GM19328 (cell line): Measurements from ENCODE around the gene OR1J2.
"Not testable (repeated sequence)": the region's sequence is repeated elsewhere in the genome, so short reads cannot be mapped to it uniquely, and the experiment has no call there.

Experiments
- ATAC-seq: cut with Tn5 transposase; IDR thresholded peaks from one replicate; pipeline ENCODE4 v1.9.1; 2021; ENCODE audit warnings: mild to moderate bottlenecking, moderate library complexity; ENCODE audit not compliant: unreplicated experiment

Gene OR1J2, protein sequence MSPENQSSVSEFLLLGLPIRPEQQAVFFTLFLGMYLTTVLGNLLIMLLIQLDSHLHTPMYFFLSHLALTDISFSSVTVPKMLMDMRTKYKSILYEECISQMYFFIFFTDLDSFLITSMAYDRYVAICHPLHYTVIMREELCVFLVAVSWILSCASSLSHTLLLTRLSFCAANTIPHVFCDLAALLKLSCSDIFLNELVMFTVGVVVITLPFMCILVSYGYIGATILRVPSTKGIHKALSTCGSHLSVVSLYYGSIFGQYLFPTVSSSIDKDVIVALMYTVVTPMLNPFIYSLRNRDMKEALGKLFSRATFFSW

DNA sequence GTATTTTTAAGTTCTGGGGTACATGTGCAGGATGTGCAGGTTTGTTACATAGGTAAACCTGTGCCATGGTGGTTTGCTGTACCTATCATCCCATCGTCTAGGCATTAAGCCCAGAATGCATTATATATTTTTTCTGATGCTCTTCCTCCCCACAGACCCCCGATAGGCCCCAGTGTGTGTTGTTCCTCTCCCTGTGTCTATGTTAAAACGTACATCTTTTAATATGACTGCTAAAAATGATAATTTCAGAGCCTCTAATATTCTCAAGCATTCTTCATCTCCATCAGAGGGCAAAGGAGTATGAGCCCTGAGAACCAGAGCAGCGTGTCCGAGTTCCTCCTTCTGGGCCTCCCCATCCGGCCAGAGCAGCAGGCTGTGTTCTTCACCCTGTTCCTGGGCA lies at the start of gene OR1J2:
Gene OR1J2, plus strand, starts transcription at position 301 of the 400 bp plus-strand sequence. Its CDS starts 0 bp downstream, at position 301.
- ATAC-seq = no peak

DNA sequence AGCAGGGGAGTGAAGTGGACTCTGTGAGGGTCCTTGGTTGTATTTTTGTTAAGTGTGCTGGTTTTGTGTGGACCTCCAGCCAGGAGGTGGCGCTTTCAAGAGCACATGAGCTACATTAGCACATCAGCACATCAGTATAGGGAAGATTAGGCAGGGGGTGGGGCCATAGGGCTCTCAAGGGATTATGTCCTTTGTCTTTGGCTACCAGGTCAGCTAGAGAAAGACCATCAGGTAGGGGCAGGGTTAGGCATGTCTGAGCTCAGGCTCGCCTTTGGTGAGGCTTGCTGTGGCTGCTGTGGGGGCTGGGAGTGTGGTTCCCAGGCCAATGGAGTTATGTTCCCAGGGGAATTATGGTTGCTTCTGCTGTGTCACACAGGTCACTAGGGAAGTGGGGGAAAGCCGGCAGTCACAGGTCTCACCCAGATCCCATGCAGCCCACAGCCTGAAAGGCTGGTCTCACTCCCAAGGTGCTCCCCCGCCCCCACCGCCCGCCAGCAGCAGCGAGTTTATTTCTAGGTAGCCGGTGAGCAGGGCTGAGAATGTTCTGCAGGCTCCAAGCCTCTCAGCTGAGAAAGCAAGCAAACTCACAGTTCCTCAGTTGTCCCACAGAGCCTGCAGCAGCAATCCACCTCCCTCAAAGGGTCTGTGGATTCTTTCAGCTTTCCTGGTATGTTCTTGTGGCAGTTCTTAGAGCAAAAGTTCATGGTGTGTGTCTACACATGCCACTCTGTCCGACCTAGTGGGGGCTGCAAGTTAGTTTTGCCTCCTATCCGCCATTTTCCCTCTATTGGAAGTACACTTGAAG lies 46.6 kb upstream of the OR1J2 start:
- no peak for ATAC-seq

GRCh38 chr9:122464633-122465567 lies 45.7 kb upstream of the OR1J2 start:
- no peak for ATAC-seq

DNA sequence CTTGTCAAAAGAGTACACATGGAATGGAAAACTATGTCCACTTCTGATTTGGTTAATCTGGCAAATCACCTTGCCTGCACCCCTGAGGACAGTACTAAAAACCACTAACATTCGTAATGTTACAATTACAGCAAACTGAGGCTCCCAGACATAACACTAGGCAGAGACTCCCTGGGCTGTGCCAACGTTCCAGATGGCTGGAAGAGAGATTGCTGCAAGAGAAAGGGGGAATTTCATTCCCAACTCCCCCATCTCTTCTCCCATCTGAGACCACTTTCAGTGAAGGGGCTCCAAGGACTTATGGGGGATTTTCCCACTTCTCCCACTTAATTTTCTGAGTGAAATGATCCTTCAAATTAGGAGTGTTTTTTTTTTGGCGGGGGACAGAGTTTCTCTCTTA lies 44.1 kb upstream of the OR1J2 start:
- ATAC-seq = no peak

DNA sequence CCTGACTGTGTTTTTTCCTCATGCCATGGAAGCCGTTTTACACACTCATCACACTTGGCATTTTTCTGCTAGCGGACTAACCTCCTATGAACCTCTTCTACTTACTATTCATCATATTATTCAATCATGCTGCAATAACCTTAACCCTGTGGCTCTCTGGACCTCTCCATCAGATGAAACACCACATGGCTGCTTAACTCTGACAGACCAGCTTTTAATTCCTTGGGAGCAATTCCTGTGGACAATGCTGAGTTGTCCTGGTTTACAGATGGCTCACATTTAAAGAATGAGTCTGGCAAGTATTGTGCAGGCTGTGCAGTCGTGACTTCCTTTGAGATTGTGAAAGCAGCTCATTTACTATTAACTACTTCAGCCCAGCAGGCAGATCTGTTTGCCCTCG lies 41.9 kb upstream of the OR1J2 start:
- ATAC-seq = no peak

DNA sequence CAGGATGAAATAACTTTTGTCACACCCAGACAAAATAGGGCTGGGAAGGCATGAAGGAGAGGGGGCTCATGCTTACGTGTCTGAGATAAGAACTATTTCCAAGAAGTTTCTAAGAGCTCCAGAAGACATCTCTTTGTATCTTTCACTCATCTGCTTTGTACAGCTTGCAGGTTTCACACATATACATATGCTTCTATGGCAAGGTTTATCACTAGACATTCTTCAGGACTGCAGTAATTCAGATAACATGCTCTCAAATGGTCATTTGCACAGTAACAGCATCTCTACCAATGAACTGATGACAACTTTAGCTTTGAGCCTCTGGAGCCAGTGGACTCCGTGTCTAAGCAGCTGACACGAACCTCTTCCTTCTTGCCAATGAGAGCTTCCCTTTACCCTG lies 36.0 kb upstream of the OR1J2 start:
- no peak for ATAC-seq

DNA sequence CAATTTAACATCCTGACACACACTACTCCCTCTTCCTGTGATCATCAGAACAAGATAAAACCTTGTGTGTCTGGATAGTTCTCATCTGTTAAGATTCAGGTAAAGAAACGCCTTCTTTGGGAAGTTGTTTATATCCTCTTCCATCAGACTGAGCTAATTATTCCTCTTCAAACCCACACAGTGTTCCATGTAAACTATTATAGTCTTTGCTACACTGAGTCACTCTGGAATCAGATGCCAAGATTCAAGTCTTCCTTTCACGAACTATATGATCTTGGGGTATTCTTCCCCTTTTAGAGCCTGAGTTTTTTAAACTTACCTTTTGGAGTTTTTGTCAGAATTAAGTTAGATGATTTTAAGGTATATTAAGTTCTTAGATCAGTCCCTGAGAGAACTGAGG lies 34.9 kb upstream of the OR1J2 start:
- ATAC-seq = no peak

DNA sequence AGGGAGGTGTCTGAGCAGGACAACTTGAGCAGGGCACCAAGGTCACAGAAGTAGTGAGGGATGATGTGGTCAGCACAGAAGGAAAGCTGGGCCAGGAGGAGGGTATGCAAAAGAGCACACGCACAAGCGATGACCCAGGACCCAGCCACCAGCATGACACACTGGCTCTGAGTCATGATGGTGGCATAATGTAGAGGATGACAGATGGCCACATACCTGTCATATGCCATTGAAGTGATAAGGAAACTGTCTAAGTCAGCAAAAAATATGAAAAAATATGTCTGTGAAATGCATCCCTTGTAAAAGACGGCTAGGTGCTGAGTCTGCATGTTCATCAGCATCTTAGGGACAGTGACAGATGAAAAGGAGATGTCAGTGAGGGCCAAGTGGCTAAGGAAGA lies 33.3 kb upstream of the OR1J2 start:
- no peak for ATAC-seq

- no peak for ATAC-seq
Measured at GRCh38 chr9:122477826-122478225, 32.8 kb upstream of the OR1J2 start, which contains the start of gene OR1J1. Gene OR1J1 (minus strand): TSS chr9:122477926. CDS start chr9:122477926, 0 bp downstream.

- no peak for ATAC-seq
Measured at GRCh38 chr9:122479062-122479461, 31.5 kb upstream of the OR1J2 start.

- ATAC-seq = no peak
Measured at GRCh38 chr9:122498883-122499288, 11.7 kb upstream of the OR1J2 start.

DNA sequence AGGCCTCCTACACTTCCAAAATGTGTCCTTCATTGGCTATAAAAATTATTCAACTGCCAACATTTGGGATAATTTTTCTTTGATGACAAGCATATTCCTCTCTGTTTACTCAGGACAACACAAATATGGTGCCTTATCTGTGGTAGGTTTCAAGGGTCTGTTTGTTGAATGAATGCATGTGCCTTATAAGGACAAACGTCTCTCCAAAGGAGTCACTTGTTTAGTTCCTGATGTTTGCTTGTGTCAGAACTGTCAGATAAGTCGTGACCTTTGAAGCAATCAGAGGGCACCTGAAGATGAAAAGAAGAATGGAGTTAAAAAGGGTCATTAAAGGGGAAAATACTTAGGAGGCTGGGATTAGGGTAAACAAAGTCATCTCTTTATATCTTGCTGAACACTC lies 3.6 kb upstream of the OR1J2 start:
- ATAC-seq = no peak

GRCh38 chr9:122518226-122518625 lies 7.6 kb downstream of the OR1J2 start:
- no peak for ATAC-seq

DNA sequence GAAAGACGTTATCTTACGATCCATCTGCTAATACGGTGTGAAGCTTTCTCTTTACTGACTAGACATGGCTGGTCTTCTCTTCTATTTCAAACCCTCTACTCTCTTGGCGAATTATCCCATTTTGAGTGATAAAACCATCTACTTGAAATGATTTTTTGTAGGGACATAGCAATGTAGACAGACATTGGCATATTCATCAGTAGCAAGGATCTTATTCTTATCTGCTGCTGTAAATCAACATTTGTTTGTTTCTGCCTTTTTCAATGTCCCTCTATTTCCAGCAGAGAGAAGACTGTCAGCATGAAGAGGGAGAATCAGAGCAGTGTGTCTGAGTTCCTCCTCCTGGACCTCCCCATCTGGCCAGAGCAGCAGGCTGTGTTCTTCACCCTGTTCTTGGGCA lies 8.2 kb downstream of the OR1J2 start, which contains the start of gene OR1J4:
Gene OR1J4, plus strand, starts transcription at position 301 of the 400 bp plus-strand sequence. Its CDS starts 0 bp downstream, at position 301.
- ATAC-seq = no peak

DNA sequence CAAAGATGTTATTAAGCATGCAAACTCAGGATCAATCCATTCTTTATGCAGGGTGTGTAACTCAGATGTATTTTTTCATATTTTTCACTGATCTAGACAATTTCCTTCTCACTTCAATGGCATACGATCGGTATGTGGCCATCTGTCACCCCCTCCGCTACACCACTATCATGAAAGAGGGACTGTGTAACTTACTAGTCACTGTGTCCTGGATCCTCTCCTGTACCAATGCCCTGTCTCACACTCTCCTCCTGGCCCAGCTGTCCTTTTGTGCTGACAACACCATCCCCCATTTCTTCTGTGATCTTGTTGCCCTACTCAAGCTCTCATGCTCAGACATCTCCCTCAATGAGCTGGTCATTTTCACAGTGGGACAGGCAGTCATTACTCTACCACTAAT lies 8.8 kb downstream of the OR1J2 start:
- no peak for ATAC-seq

GRCh38 chr9:122526602-122527001 lies 16.0 kb downstream of the OR1J2 start:
- no peak for ATAC-seq

DNA sequence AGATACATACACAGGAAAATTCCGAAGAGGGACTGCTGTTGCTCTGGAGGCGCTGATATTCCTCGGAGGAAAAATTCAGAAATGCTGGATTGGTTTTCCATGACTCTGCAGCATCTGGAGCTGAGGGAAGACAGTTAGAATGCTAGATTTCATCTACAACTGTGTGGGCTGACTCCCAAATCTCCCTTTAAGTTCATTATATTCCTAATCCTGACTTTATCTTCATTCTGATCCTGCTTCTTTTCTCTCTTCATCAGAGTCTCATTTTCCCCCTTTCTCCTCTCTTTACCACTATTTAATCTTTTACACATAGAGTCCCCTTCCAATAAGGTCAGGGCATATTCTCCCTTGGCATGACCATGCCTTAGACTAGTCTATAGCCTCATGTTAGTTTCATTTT lies 16.6 kb downstream of the OR1J2 start, which contains the start of gene OR1N1:
Gene OR1N1, minus strand, starts transcription at position 101 of the 400 bp plus-strand sequence. Its CDS starts 0 bp downstream, at position 101.
- no peak for ATAC-seq

DNA sequence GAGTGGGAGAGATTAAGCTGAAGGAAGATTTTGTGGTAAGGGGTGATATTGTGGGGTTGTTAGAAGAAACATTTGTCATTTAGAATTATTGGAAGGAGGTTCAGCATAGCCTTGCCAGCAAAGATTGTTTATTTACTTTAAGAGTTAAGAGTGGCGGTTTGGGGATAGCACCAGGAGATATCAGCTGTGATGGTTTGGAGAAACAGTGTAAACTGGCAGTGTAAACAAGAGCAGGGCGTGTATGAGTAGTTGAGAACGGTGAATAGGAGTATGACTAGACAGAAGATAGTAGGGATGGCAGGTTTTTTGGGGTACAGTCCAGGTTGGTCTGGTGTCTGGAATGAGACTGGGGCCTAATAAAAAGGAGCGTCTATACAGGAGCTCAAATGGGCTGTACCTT lies 20.6 kb downstream of the OR1J2 start:
- ATAC-seq = not testable (repeated sequence)

DNA sequence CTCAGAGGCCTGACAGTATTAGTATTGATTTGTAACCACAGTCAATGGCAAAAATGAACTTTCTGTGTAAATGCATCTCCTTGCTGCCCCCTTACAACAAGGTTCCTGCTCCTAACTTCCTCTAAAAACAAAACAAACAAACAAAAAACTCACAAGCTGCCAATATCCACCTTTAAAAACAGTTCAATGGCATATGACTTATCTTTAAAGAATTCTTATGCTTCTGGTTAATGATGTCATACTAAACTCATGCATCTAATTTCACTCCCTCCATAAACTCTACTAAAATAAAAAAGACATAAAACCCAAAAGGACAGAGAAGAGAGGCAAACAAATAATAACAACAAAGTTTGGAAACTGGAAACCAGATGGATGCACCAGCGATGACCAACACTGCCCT lies 25.5 kb downstream of the OR1J2 start:
- no peak for ATAC-seq

GRCh38 chr9:122537066-122537465 lies 26.5 kb downstream of the OR1J2 start:
- not testable (repeated sequence) for ATAC-seq

DNA sequence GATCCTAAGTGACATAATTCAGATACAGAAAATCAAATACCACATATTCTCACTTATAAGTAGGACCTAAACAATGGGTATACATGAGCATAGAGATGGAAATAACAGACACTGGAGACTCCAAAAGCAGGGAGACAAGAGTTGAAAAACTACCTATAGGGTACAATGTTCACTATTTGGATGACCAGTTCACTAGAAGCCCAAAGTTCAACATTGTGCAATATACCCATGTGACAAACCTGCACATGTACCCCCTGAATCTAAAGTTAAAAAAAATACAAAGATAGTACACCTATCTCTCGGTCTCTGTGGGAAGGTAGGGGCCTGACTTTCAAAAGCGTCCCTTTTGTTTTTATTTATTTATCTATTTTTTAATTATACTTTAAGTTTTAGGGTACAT lies 28.2 kb downstream of the OR1J2 start:
- no peak for ATAC-seq
